ENCODE results near the gene NPIPA2.
"Not testable (repeated sequence)": the region's sequence is repeated elsewhere in the genome, so short reads cannot be mapped to it uniquely, and the experiment has no call there.

Gene NPIPA2

GRCh38 chr16:14742273-14743128, at the start of gene NPIPA2:
NPIPA2 (plus strand) TSS chr16:14742533; CDS start chr16:14748066, 5,533 bp downstream.
- H3K4me1 ChIP-seq (ENCODE audit: control insufficient read depth, insufficient read depth, low read length); H3K36me3 ChIP-seq (ENCODE audit: control insufficient read depth, insufficient read depth, low read length, severe bottlenecking); H3K9me3 ChIP-seq (ENCODE audit: control insufficient read depth, low read length); H3K4me3 ChIP-seq (ENCODE audit: low read length); DNase-seq (ENCODE audit: low read depth); H3K27me3 ChIP-seq (replicated peaks; ENCODE audit: control insufficient read depth, insufficient read depth, low read length); H3K9ac ChIP-seq (ENCODE audit: low read length): not testable (repeated sequence)

- not testable (repeated sequence) for H3K9me3 ChIP-seq (ENCODE audit: control insufficient read depth, low read length); H3K4me3 ChIP-seq (ENCODE audit: low read length); DNase-seq (ENCODE audit: low read depth); H3K27me3 ChIP-seq (replicated peaks; ENCODE audit: control insufficient read depth, insufficient read depth, low read length); H3K36me3 ChIP-seq (ENCODE audit: control insufficient read depth, insufficient read depth, low read length, severe bottlenecking); H3K9ac ChIP-seq (ENCODE audit: low read length); H3K4me1 ChIP-seq (ENCODE audit: control insufficient read depth, insufficient read depth, low read length)
Observed at GRCh38 chr16:14694129-14694528, 48.2 kb upstream of the NPIPA2 start, which contains the start of gene PLA2G10. PLA2G10 (minus strand) TSS chr16:14694308; CDS start chr16:14694229, 79 bp downstream.

- H3K27me3 ChIP-seq (replicated peaks; ENCODE audit: control insufficient read depth, insufficient read depth, low read length); DNase-seq (ENCODE audit: low read depth); H3K9me3 ChIP-seq (ENCODE audit: control insufficient read depth, low read length); H3K36me3 ChIP-seq (ENCODE audit: control insufficient read depth, insufficient read depth, low read length, severe bottlenecking); H3K9ac ChIP-seq (ENCODE audit: low read length); H3K4me1 ChIP-seq (ENCODE audit: control insufficient read depth, insufficient read depth, low read length); H3K4me3 ChIP-seq (ENCODE audit: low read length): not testable (repeated sequence)
Observed at GRCh38 chr16:14701859-14702258, 40.5 kb upstream of the NPIPA2 start.

- not testable (repeated sequence) for H3K4me1 ChIP-seq (ENCODE audit: control insufficient read depth, insufficient read depth, low read length); H3K36me3 ChIP-seq (ENCODE audit: control insufficient read depth, insufficient read depth, low read length, severe bottlenecking); H3K27me3 ChIP-seq (replicated peaks; ENCODE audit: control insufficient read depth, insufficient read depth, low read length); H3K9ac ChIP-seq (ENCODE audit: low read length); H3K4me3 ChIP-seq (ENCODE audit: low read length); DNase-seq (ENCODE audit: low read depth); H3K9me3 ChIP-seq (ENCODE audit: control insufficient read depth, low read length)
Observed at GRCh38 chr16:14702672-14703071, 39.7 kb upstream of the NPIPA2 start.

GRCh38 chr16:14703156-14704011, 38.9 kb upstream of the NPIPA2 start, which contains the start of gene NPIPA3:
NPIPA3 (plus strand) TSS chr16:14703411; CDS start chr16:14708944, 5,533 bp downstream.
- H3K36me3 ChIP-seq (ENCODE audit: control insufficient read depth, insufficient read depth, low read length, severe bottlenecking); H3K9me3 ChIP-seq (ENCODE audit: control insufficient read depth, low read length); H3K27me3 ChIP-seq (replicated peaks; ENCODE audit: control insufficient read depth, insufficient read depth, low read length); H3K9ac ChIP-seq (ENCODE audit: low read length); H3K4me1 ChIP-seq (ENCODE audit: control insufficient read depth, insufficient read depth, low read length); DNase-seq (ENCODE audit: low read depth); H3K4me3 ChIP-seq (ENCODE audit: low read length): not testable (repeated sequence)

- H3K9me3 ChIP-seq (ENCODE audit: control insufficient read depth, low read length); H3K9ac ChIP-seq (ENCODE audit: low read length); H3K27me3 ChIP-seq (replicated peaks; ENCODE audit: control insufficient read depth, insufficient read depth, low read length); H3K36me3 ChIP-seq (ENCODE audit: control insufficient read depth, insufficient read depth, low read length, severe bottlenecking); H3K4me3 ChIP-seq (ENCODE audit: low read length); DNase-seq (ENCODE audit: low read depth); H3K4me1 ChIP-seq (ENCODE audit: control insufficient read depth, insufficient read depth, low read length): not testable (repeated sequence)
Observed at GRCh38 chr16:14733233-14733632, 9.1 kb upstream of the NPIPA2 start.

GRCh38 chr16:14740832-14741385, 1.4 kb upstream of the NPIPA2 start:
- H3K4me1 ChIP-seq (ENCODE audit: control insufficient read depth, insufficient read depth, low read length); DNase-seq (ENCODE audit: low read depth); H3K9ac ChIP-seq (ENCODE audit: low read length); H3K9me3 ChIP-seq (ENCODE audit: control insufficient read depth, low read length); H3K27me3 ChIP-seq (replicated peaks; ENCODE audit: control insufficient read depth, insufficient read depth, low read length); H3K4me3 ChIP-seq (ENCODE audit: low read length); H3K36me3 ChIP-seq (ENCODE audit: control insufficient read depth, insufficient read depth, low read length, severe bottlenecking): not testable (repeated sequence)

- H3K9ac ChIP-seq (ENCODE audit: low read length); H3K27me3 ChIP-seq (replicated peaks; ENCODE audit: control insufficient read depth, insufficient read depth, low read length); H3K4me3 ChIP-seq (ENCODE audit: low read length); H3K9me3 ChIP-seq (ENCODE audit: control insufficient read depth, low read length); H3K36me3 ChIP-seq (ENCODE audit: control insufficient read depth, insufficient read depth, low read length, severe bottlenecking); DNase-seq (ENCODE audit: low read depth); H3K4me1 ChIP-seq (ENCODE audit: control insufficient read depth, insufficient read depth, low read length): not testable (repeated sequence)
Observed at GRCh38 chr16:14741794-14742193, 539 bp upstream of the NPIPA2 start.

- not testable (repeated sequence) for H3K9ac ChIP-seq (ENCODE audit: low read length); H3K36me3 ChIP-seq (ENCODE audit: control insufficient read depth, insufficient read depth, low read length, severe bottlenecking); H3K4me3 ChIP-seq (ENCODE audit: low read length); DNase-seq (ENCODE audit: low read depth); H3K9me3 ChIP-seq (ENCODE audit: control insufficient read depth, low read length); H3K27me3 ChIP-seq (replicated peaks; ENCODE audit: control insufficient read depth, insufficient read depth, low read length); H3K4me1 ChIP-seq (ENCODE audit: control insufficient read depth, insufficient read depth, low read length)
Observed at GRCh38 chr16:14773654-14774053, 31.3 kb downstream of the NPIPA2 start.

- H3K36me3 ChIP-seq (ENCODE audit: control insufficient read depth, insufficient read depth, low read length, severe bottlenecking); H3K4me1 ChIP-seq (ENCODE audit: control insufficient read depth, insufficient read depth, low read length); H3K4me3 ChIP-seq (ENCODE audit: low read length); H3K27me3 ChIP-seq (replicated peaks; ENCODE audit: control insufficient read depth, insufficient read depth, low read length); DNase-seq (ENCODE audit: low read depth); H3K9me3 ChIP-seq (ENCODE audit: control insufficient read depth, low read length); H3K9ac ChIP-seq (ENCODE audit: low read length): not testable (repeated sequence)
Observed at GRCh38 chr16:14775624-14776023, 33.3 kb downstream of the NPIPA2 start.

GRCh38 chr16:14776763-14777162, 34.4 kb downstream of the NPIPA2 start:
- not testable (repeated sequence) for H3K4me3 ChIP-seq (ENCODE audit: low read length); H3K4me1 ChIP-seq (ENCODE audit: control insufficient read depth, insufficient read depth, low read length); H3K27me3 ChIP-seq (replicated peaks; ENCODE audit: control insufficient read depth, insufficient read depth, low read length); H3K9me3 ChIP-seq (ENCODE audit: control insufficient read depth, low read length); H3K9ac ChIP-seq (ENCODE audit: low read length); H3K36me3 ChIP-seq (ENCODE audit: control insufficient read depth, insufficient read depth, low read length, severe bottlenecking); DNase-seq (ENCODE audit: low read depth)

Data from adipocyte (in vitro differentiated cells).